Central memory CD8-positive, alpha-beta T cell (primary cell): ENCODE results near the gene SRGAP2B.
A peak's percentile ranks its signal among the peaks of the same experiment; 100 is the strongest.
"Not testable (repeated sequence)": the region's sequence is repeated elsewhere in the genome, so short reads cannot be mapped to it uniquely, and the experiment has no call there.

ENCODE experiments used
- ATAC-seq: fragments of 150-1000 bp; cut with Tn5 transposase; replicated peaks from 2 replicates; pipeline ENCODE4 v1.10.0; 2022; ENCODE audit warnings: mild to moderate bottlenecking, moderate FRiP score, moderate number of reproducible peaks; ENCODE audit not compliant: poor library complexity, severe bottlenecking; ENCODE audit errors: extremely low read depth
- DNase-seq, 2 donors: peaks; one replicate each; pipeline ENCODE4 v3.0.0; 2021; ENCODE audit warnings: low spot score in 2 of 2
- H3K27ac Mint-ChIP-seq: one replicate; pipeline ENCODE4 v1.8.0; 2022; ENCODE audit warnings: low read depth, mild to moderate bottlenecking, moderate library complexity, mixed read lengths
- H3K27me3 Mint-ChIP-seq: one replicate; pipeline ENCODE4 v1.8.0; 2022; ENCODE audit warnings: mixed read lengths
- H3K36me3 Mint-ChIP-seq: one replicate; pipeline ENCODE4 v1.8.0; 2022; ENCODE audit warnings: mild to moderate bottlenecking, moderate library complexity, mixed read lengths; ENCODE audit not compliant: insufficient read depth
- H3K4me1 Mint-ChIP-seq: one replicate; pipeline ENCODE4 v1.8.0; 2022; ENCODE audit warnings: mixed read lengths
- H3K4me3 Mint-ChIP-seq: one replicate; pipeline ENCODE4 v1.8.0; 2022; ENCODE audit warnings: mild to moderate bottlenecking, moderate library complexity, mixed read lengths
- H3K9me3 Mint-ChIP-seq: one replicate; pipeline ENCODE4 v1.8.0; 2022; ENCODE audit warnings: mixed read lengths

Gene SRGAP2B

DNA sequence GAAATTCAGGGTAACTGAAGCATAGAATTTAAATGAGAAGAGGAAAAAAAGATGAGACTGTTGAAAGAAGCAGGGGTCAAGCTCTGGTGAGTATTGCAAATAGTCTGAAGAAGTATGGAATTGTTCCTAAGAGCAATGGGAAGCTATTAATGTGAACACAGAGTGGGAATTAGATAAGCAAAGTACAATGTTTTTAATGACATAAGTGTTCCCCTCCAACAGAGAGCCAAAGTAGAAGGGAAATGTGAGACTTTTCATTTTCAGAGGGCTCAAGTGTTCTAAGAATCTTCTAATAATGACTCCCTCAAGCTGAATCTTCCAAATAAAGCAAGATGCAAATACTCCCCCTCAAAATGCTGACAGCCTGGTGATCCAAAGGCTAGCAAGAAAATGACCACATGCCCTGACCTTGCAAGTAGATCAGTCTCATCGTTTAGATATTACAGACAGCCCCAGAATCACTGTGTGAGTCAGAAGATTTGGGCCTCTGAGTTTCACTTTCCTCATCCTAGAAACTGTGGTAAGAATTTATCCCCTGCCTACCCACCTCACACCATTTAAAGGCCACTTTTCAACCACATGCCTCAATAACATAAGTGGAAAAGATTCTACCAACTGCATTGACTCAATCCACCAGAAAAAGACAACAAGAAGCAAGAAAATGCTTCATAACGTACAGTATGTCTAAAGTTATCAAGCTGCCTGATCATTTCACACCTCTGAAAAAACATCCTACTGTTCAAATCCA is 79.2 kb downstream of the SRGAP2B start:
- ATAC-seq, result peak; percentile 78
- H3K4me1 Mint-ChIP-seq, result peaks cover 11% of the 10 kb centered on the region

DNA sequence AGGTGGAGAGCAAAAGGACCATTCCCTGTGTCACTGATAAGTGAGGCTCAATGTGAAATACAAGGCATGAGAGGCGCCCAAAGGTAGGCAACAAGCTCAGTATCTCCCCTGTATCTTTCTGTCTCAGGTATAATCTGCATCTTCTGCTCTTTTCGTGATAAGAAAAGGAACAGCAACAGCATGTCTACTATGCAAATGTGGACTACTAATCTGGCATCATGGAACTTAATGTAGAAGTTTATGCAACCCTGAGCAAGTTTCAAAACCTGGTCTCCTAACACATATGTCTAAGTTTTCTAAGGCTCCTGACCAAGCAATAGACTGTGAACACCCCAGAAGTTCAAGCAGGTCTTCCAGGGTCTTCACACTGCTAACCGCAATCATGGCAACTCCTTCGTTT is 81.8 kb downstream of the SRGAP2B start:
- ATAC-seq, H3K27me3 Mint-ChIP-seq, H3K9me3 Mint-ChIP-seq, H3K4me3 Mint-ChIP-seq, H3K27ac Mint-ChIP-seq, DNase-seq, H3K36me3 Mint-ChIP-seq: not testable (repeated sequence)
- H3K4me1 Mint-ChIP-seq, result peaks cover 11% of the 10 kb centered on the region

More for the DNA sequence above, 79.2 kb downstream of the SRGAP2B start:
- not testable (repeated sequence) for H3K4me3 Mint-ChIP-seq, DNase-seq, H3K36me3 Mint-ChIP-seq, H3K9me3 Mint-ChIP-seq, H3K27me3 Mint-ChIP-seq
- H3K27ac Mint-ChIP-seq, result peak overlapping the region; percentile 46

- not testable (repeated sequence) for H3K36me3 Mint-ChIP-seq, ATAC-seq, H3K27ac Mint-ChIP-seq, DNase-seq, H3K9me3 Mint-ChIP-seq, H3K27me3 Mint-ChIP-seq, H3K4me3 Mint-ChIP-seq
- H3K4me1 Mint-ChIP-seq, result peaks cover 11% of the 10 kb centered on the region
Observed at GRCh38 chr1:145011811-145012210, 83.3 kb downstream of the SRGAP2B start.

GRCh38 chr1:145010580-145010979 is 84.5 kb downstream of the SRGAP2B start:
- H3K27me3 Mint-ChIP-seq, H3K27ac Mint-ChIP-seq, H3K36me3 Mint-ChIP-seq, ATAC-seq, H3K4me1 Mint-ChIP-seq, H3K9me3 Mint-ChIP-seq, H3K4me3 Mint-ChIP-seq, DNase-seq: not testable (repeated sequence)

DNA sequence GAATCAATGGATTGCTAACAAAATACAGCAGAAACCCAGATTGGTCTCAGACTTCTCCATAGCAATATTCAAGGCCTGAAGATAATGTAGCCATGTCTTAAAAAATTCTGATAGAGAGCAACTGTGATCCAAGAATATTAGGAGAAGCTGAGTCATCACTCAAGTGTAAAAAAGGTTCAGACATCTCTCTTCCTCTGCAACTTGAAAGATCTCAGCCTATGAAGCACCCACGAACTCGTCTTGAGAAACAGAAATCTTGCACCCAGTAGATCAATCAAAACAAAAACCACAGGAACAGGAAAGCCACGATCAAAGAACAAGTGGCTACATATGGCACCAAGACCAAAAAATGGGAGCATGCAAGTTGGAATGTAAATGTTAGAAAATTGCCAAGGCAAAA is 85.2 kb downstream of the SRGAP2B start:
- not testable (repeated sequence) for DNase-seq, H3K9me3 Mint-ChIP-seq, H3K27ac Mint-ChIP-seq, H3K36me3 Mint-ChIP-seq, H3K27me3 Mint-ChIP-seq, H3K4me1 Mint-ChIP-seq
- H3K4me3 Mint-ChIP-seq, result peak overlapping the region; percentile 57
- peak; percentile 80 for ATAC-seq

DNA sequence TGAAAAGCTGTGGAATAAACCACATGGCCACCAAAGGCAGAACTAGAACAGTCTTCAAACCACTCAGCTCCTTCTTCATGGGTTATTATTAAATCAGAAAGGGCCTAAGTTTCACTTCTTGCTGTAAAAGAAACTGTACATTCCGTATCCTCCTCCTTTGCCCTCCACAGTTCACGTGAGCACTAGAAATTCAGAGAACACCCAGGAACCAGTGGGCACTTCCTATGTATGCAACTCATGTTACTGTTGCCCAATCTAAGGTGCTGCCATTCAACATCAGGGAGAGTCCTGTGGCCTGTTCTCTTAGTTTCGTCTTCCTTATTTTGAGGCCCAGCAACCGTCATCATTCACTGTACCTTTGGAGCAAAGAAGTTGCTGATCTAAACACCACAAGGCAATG is 86.7 kb downstream of the SRGAP2B start:
- not testable (repeated sequence) for DNase-seq, H3K36me3 Mint-ChIP-seq, H3K4me3 Mint-ChIP-seq, H3K27ac Mint-ChIP-seq, H3K4me1 Mint-ChIP-seq, H3K27me3 Mint-ChIP-seq, H3K9me3 Mint-ChIP-seq
- peak; percentile 49 for ATAC-seq

- H3K27me3 Mint-ChIP-seq, H3K36me3 Mint-ChIP-seq, H3K9me3 Mint-ChIP-seq, DNase-seq, ATAC-seq, H3K4me1 Mint-ChIP-seq, H3K4me3 Mint-ChIP-seq, H3K27ac Mint-ChIP-seq: not testable (repeated sequence)
Observed at GRCh38 chr1:145005142-145005541, 90.0 kb downstream of the SRGAP2B start.

- not testable (repeated sequence) for H3K4me1 Mint-ChIP-seq, ATAC-seq
Observed at GRCh38 chr1:145001381-145001780, 93.7 kb downstream of the SRGAP2B start.

GRCh38 chr1:145000743-145001326 is 94.3 kb downstream of the SRGAP2B start:
- ATAC-seq, result not testable (repeated sequence)

More at GRCh38 chr1:145001381-145001780, 93.7 kb downstream of the SRGAP2B start:
- not testable (repeated sequence) for H3K4me3 Mint-ChIP-seq, DNase-seq, H3K36me3 Mint-ChIP-seq, H3K9me3 Mint-ChIP-seq, H3K27me3 Mint-ChIP-seq, H3K27ac Mint-ChIP-seq

DNA sequence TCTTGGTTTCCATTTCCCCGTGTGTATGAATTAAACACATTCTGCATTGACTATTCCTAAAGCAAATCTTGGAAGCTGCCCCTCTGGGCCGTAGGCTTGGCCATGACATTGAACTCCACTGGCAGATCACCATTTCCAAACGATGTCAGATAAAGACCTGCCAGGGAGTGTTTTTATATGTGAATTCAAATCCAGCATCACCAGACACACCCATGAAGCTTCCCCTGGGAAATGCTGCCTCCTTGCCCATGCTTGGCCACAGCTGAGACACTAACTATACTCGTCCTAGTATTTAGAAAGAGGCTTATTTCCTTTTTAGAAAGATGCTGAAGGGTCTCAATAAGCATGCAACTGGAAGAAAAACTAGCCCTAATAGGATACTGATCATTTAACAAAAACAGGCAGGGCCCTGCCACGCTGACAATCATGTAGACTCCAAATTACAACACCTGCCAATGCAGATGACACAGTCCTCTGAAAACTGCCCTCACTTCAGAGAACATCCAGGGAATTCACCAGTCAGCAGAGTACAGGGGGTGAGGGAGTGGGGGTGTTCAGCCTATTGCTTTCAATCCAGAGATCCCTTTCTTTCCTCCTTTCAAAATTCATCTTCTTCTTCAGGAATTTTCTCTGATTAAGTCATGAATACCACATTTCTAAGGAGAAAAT is 94.9 kb downstream of the SRGAP2B start:
- not testable (repeated sequence) for ATAC-seq, H3K4me1 Mint-ChIP-seq, H3K9me3 Mint-ChIP-seq, DNase-seq, H3K36me3 Mint-ChIP-seq, H3K27ac Mint-ChIP-seq, H3K27me3 Mint-ChIP-seq, H3K4me3 Mint-ChIP-seq

More at GRCh38 chr1:145000743-145001326, 94.3 kb downstream of the SRGAP2B start:
- DNase-seq, H3K9me3 Mint-ChIP-seq, H3K36me3 Mint-ChIP-seq, H3K27ac Mint-ChIP-seq, H3K4me3 Mint-ChIP-seq, H3K27me3 Mint-ChIP-seq, H3K4me1 Mint-ChIP-seq: not testable (repeated sequence)

DNA sequence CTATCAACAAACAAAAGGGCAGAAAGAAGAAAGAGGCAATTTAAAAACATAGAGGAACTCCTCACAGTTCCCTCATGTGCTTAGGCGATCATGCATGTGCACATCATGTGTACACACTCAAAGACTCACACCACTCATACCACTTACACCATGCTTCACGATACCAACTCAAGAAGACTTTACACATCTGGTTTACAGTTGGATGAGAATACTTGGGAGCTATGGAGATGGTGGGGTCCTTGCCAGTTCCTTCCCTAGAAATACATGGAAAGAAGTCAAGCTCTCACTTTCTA is 96.2 kb downstream of the SRGAP2B start:
- not testable (repeated sequence) for H3K4me1 Mint-ChIP-seq, ATAC-seq, H3K27me3 Mint-ChIP-seq, H3K27ac Mint-ChIP-seq, H3K36me3 Mint-ChIP-seq, H3K9me3 Mint-ChIP-seq, DNase-seq, H3K4me3 Mint-ChIP-seq

GRCh38 chr1:144998134-144998980 is 96.8 kb downstream of the SRGAP2B start:
- not testable (repeated sequence) for H3K36me3 Mint-ChIP-seq, H3K4me3 Mint-ChIP-seq, DNase-seq

More at GRCh38 chr1:144998134-144998980, 96.8 kb downstream of the SRGAP2B start:
- not testable (repeated sequence) for H3K27me3 Mint-ChIP-seq, ATAC-seq, H3K9me3 Mint-ChIP-seq, H3K27ac Mint-ChIP-seq, H3K4me1 Mint-ChIP-seq
